ENCODE data around the gene TSSK3.

The TSSK3 gene

GRCh38 chr1:32398401-32398800 is 36.1 kb downstream of the TSSK3 start:
- H3K4me1 Mint-ChIP-seq, result peaks cover 25% of the 10 kb centered on the region
- no peaks in the 10 kb centered on the region for H3K27me3 Mint-ChIP-seq
- H3K4me3 Mint-ChIP-seq, result no peak overlapping the region
- no peaks in the 10 kb centered on the region for H3K9me3 Mint-ChIP-seq
- no peak overlapping the region for H3K27ac Mint-ChIP-seq
- peaks cover 3% of the 10 kb centered on the region for H3K36me3 Mint-ChIP-seq

GRCh38 chr1:32399843-32400242 is 37.5 kb downstream of the TSSK3 start:
- no peaks in the 10 kb centered on the region for H3K27me3 Mint-ChIP-seq
- H3K27ac Mint-ChIP-seq, result peak overlapping the region; percentile 15
- no peaks in the 10 kb centered on the region for H3K9me3 Mint-ChIP-seq
- peaks cover 2% of the 10 kb centered on the region for H3K36me3 Mint-ChIP-seq
- peaks cover 14% of the 10 kb centered on the region for H3K4me1 Mint-ChIP-seq
- no peak overlapping the region for H3K4me3 Mint-ChIP-seq

- Mint-ChIP-seq H3K4me3 (no peak overlapping the region), H3K36me3 (peaks cover 2% of the 10 kb centered on the region), H3K4me1 (peaks cover 5% of the 10 kb centered on the region), H3K27ac (peak overlapping the region; percentile 59), H3K9me3 (no peaks in the 10 kb centered on the region), H3K27me3 (no peaks in the 10 kb centered on the region)
Observed at GRCh38 chr1:32400876-32401631, 38.7 kb downstream of the TSSK3 start.

GRCh38 chr1:32404946-32405345 is 42.6 kb downstream of the TSSK3 start:
- no peaks in the 10 kb centered on the region for H3K9me3 Mint-ChIP-seq
- H3K27me3 Mint-ChIP-seq, result no peaks in the 10 kb centered on the region
- no peak overlapping the region for H3K4me3 Mint-ChIP-seq
- H3K4me1 Mint-ChIP-seq, result peaks cover 5% of the 10 kb centered on the region
- H3K27ac Mint-ChIP-seq, result no peak overlapping the region
- no peaks in the 10 kb centered on the region for H3K36me3 Mint-ChIP-seq

- Mint-ChIP-seq H3K9me3 (no peaks in the 10 kb centered on the region), H3K27ac (no peak overlapping the region), H3K27me3 (no peaks in the 10 kb centered on the region), H3K4me1 (peaks cover 2% of the 10 kb centered on the region), H3K4me3 (no peak overlapping the region), H3K36me3 (no peaks in the 10 kb centered on the region)
Observed at GRCh38 chr1:32405672-32406467, 43.5 kb downstream of the TSSK3 start.

- Mint-ChIP-seq H3K27ac (no peak overlapping the region), H3K36me3 (no peaks in the 10 kb centered on the region), H3K4me3 (no peak overlapping the region), H3K4me1 (no peaks in the 10 kb centered on the region), H3K27me3 (no peaks in the 10 kb centered on the region), H3K9me3 (no peaks in the 10 kb centered on the region)
Observed at GRCh38 chr1:32406629-32407111, 44.3 kb downstream of the TSSK3 start.

GRCh38 chr1:32411261-32411660 is 48.9 kb downstream of the TSSK3 start:
- no peak overlapping the region for H3K27ac Mint-ChIP-seq
- H3K36me3 Mint-ChIP-seq, result no peaks in the 10 kb centered on the region
- H3K27me3 Mint-ChIP-seq, result peaks cover 3% of the 10 kb centered on the region
- H3K4me1 Mint-ChIP-seq, result peaks cover 3% of the 10 kb centered on the region
- H3K4me3 Mint-ChIP-seq, result no peak overlapping the region
- H3K9me3 Mint-ChIP-seq, result no peaks in the 10 kb centered on the region

- Mint-ChIP-seq H3K27ac (peak overlapping the region; percentile 48), H3K9me3 (no peaks in the 10 kb centered on the region), H3K36me3 (no peaks in the 10 kb centered on the region), H3K27me3 (peaks cover 3% of the 10 kb centered on the region), H3K4me3 (peak overlapping the region; percentile 19), H3K4me1 (peaks cover 3% of the 10 kb centered on the region)
Observed at GRCh38 chr1:32413507-32414185, 51.3 kb downstream of the TSSK3 start.

Measured in activated naive CD4-positive, alpha-beta T cell treated with anti-CD3 and anti-CD28 coated beads, Interleukin-2, amount 50 U/mL, for 24 hours (primary cell).